SK-N-SH (cell line): ENCODE data around the gene MAP1LC3A.

Source experiments
- CTCF ChIP-seq: fragments of 200-600 bp; sonication (generic); IDR thresholded peaks from 2 replicates; pipeline ENCODE4 v1.6.1; 2017; ENCODE audit warnings: antibody characterized with exemption, mild to moderate bottlenecking, moderate library complexity
- EP300 ChIP-seq, 2 experiments: IDR thresholded peaks; 2 replicates each; pipeline versions ENCODE4 v1.4.0 to v1.6.1; 2012; ENCODE audit warnings: borderline replicate concordance in 1 of 2, low read depth in 1 of 2, low read length in 1 of 2
- FOXJ3 ChIP-seq: sonication (generic); formaldehyde crosslinking; IDR thresholded peaks from 2 replicates; pipeline ENCODE4 v1.5.1; 2020; ENCODE audit warnings: mild to moderate bottlenecking, missing genetic modification reagents
- FOXM1 ChIP-seq: IDR thresholded peaks from 2 replicates; pipeline ENCODE4 v1.4.0; 2012; ENCODE audit warnings: low read depth, mild to moderate bottlenecking
- GABPA ChIP-seq: IDR thresholded peaks from 2 replicates; pipeline ENCODE4 v1.4.0; 2012; ENCODE audit warnings: low read depth, mild to moderate bottlenecking
- JUND ChIP-seq: IDR thresholded peaks from 2 replicates; pipeline ENCODE4 v1.4.0; 2012
- MAX ChIP-seq: IDR thresholded peaks from 2 replicates; pipeline ENCODE4 v1.4.0; 2012; ENCODE audit warnings: low read depth
- MXI1 ChIP-seq: IDR thresholded peaks from 2 replicates; pipeline ENCODE4 v1.6.1; 2012; ENCODE audit warnings: mild to moderate bottlenecking, low read depth, low read length, improper control_type of control experiment
- POLR2AphosphoS5 ChIP-seq: IDR thresholded peaks from 2 replicates; pipeline ENCODE4 v1.6.1; 2012; ENCODE audit warnings: low read depth, low read length
- REST ChIP-seq: IDR thresholded peaks from 2 replicates; pipeline ENCODE4 v1.6.1; 2012; ENCODE audit warnings: mild to moderate bottlenecking, low read depth, low read length, moderate library complexity
- TAF1 ChIP-seq: IDR thresholded peaks from 2 replicates; pipeline ENCODE4 v1.6.1; 2012; ENCODE audit warnings: low read depth, mild to moderate bottlenecking, low read length, moderate library complexity, borderline replicate concordance
- USF1 ChIP-seq: IDR thresholded peaks from 2 replicates; pipeline ENCODE4 v1.4.0; 2012; ENCODE audit warnings: low read depth, borderline replicate concordance
- USF2 ChIP-seq: fragments of 150-350 bp; IDR thresholded peaks from 2 replicates; pipeline ENCODE4 v1.6.1; 2017; ENCODE audit warnings: antibody characterized with exemption, low read length, low read depth, borderline replicate concordance
- ZBTB33 ChIP-seq: IDR thresholded peaks from 2 replicates; pipeline ENCODE4 v1.4.0; 2012; ENCODE audit warnings: low read depth, borderline replicate concordance

- TF ChIP-seq CTCF (no peak), EP300 (IDR thresholded peaks at IDR 0.05; ENCODE audit: borderline replicate concordance in 1 of 2, low read depth in 1 of 2, low read length in 1 of 2) (no peak), ZBTB33 (no peak), TAF1 (no peak), POLR2AphosphoS5 (no peak), USF1 (no peak), MAX (no peak), JUND (no peak), GABPA (no peak), USF2 (no peak), FOXJ3 (CRISPR knock-in tag) (no peak), FOXM1 (no peak), REST (no peak), MXI1 (no peak)
Measured at GRCh38 chr20:34559311-34560140, 1.0 kb downstream of the MAP1LC3A start.
